HG03066 (cell line): ENCODE measurements around the gene PGAP2.
"Not testable (repeated sequence)": the region's sequence is repeated elsewhere in the genome, so short reads cannot be mapped to it uniquely, and the experiment has no call there.

ENCODE experiments used
- ATAC-seq: cut with Tn5 transposase; IDR thresholded peaks from one replicate; pipeline ENCODE4 v1.9.1; 2021; ENCODE audit warnings: low read depth; ENCODE audit not compliant: unreplicated experiment

The PGAP2 gene

GRCh38 chr11:3807909-3808860 is at the start of gene PGAP2:
TSS of gene PGAP2 (plus strand) at chr11:3808560. CDS start at chr11:3811260, 2,700 bp downstream.
- ATAC-seq = peak; percentile 81

GRCh38 chr11:3764266-3764665 is 44.1 kb upstream of the PGAP2 start:
- ATAC-seq = no peak

GRCh38 chr11:3766836-3767235 is 41.5 kb upstream of the PGAP2 start:
- ATAC-seq = not testable (repeated sequence)

GRCh38 chr11:3767536-3767935 is 40.8 kb upstream of the PGAP2 start:
- ATAC-seq = no peak

GRCh38 chr11:3773180-3773579 is 35.2 kb upstream of the PGAP2 start:
- no peak for ATAC-seq

GRCh38 chr11:3775736-3776406 is 32.5 kb upstream of the PGAP2 start:
- ATAC-seq = no peak

GRCh38 chr11:3781423-3781822 is 26.9 kb upstream of the PGAP2 start:
- ATAC-seq = no peak

- no peak for ATAC-seq
These were observed 25.4 kb upstream of the PGAP2 start for GRCh38 chr11:3782963-3783362.

- ATAC-seq = no peak
These were observed 24.7 kb upstream of the PGAP2 start for GRCh38 chr11:3783611-3784010.

GRCh38 chr11:3786781-3787428 is 21.5 kb upstream of the PGAP2 start:
- ATAC-seq = no peak

- not testable (repeated sequence) for ATAC-seq
These were observed 14.0 kb upstream of the PGAP2 start for GRCh38 chr11:3794387-3794786.

- no peak for ATAC-seq
These were observed 13.0 kb upstream of the PGAP2 start for GRCh38 chr11:3795131-3796001.

- ATAC-seq = no peak
These were observed 12.4 kb upstream of the PGAP2 start for GRCh38 chr11:3796002-3796311.

GRCh38 chr11:3796346-3796745 is 12.0 kb upstream of the PGAP2 start:
- no peak for ATAC-seq

- ATAC-seq = peak; percentile 24
These were observed 11.5 kb upstream of the PGAP2 start for GRCh38 chr11:3796801-3797328.

GRCh38 chr11:3797329-3798090 is 10.8 kb upstream of the PGAP2 start, which contains the start of gene NUP98:
TSS of gene NUP98 (minus strand) at chr11:3797554. CDS start at chr11:3782117, 15,437 bp downstream.
- peak; percentile 88 for ATAC-seq

- no peak for ATAC-seq
These were observed 9.2 kb upstream of the PGAP2 start for GRCh38 chr11:3799143-3799542.

GRCh38 chr11:3799873-3800272 is 8.5 kb upstream of the PGAP2 start:
- ATAC-seq = no peak
